HG02610 (cell line): Measurements from ENCODE around the gene HERC5.
"Not testable (repeated sequence)": the region's sequence is repeated elsewhere in the genome, so short reads cannot be mapped to it uniquely, and the experiment has no call there.

ENCODE experiments used
- ATAC-seq: cut with Tn5 transposase; IDR thresholded peaks from one replicate; pipeline ENCODE4 v1.9.1; 2021; ENCODE audit warnings: mild to moderate bottlenecking, moderate library complexity; ENCODE audit not compliant: unreplicated experiment

Gene HERC5

GRCh38 chr4:88447371-88448095 lies 9.4 kb upstream of the HERC5 start:
- no peak for ATAC-seq

- not testable (repeated sequence) for ATAC-seq
These were observed 8.6 kb upstream of the HERC5 start for GRCh38 chr4:88448211-88448765.

GRCh38 chr4:88448889-88449288 lies 8.0 kb upstream of the HERC5 start:
- ATAC-seq: no peak

- ATAC-seq: no peak
These were observed 7.6 kb upstream of the HERC5 start for GRCh38 chr4:88449290-88449689.

DNA sequence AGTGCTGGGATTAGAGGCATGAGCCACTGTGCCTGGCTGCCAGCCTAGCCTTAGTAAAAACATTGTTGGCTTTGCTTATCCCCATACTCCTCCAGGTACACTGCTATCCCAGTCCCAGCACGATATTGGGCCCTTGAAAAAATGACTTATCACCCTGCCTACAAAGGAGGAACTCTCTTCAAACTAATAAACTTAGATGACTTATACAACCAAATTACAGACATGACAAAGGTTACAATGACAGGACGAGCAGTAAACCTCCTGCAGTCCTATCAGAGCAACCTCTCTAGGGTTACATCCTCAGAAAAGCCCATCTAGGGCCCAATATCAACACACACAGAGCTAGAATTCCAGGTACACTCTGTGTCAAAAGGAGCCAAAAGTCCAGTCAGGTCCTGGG lies 5.7 kb upstream of the HERC5 start:
- ATAC-seq: no peak

DNA sequence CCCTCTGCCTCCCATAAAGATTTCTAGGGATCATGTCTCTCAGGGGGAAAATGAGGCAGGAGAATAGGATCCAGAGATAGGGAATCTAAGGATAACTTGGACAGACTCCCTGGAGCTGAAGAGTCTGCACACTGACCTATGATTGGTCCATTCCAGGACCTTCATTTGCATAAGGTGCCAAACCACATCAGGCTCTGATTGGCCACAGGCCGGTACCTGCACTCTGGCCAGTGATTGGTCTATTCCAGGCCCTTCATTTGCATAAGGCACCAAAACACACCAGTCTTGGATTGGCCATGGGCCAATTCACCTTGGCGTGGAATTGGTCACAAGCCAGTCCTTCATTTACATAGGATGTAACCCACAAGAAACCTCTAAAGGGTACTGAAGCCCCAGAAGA lies 4.0 kb upstream of the HERC5 start:
- no peak for ATAC-seq

- ATAC-seq: peak; percentile 36
These were observed 586 bp downstream of the HERC5 start for GRCh38 chr4:88457307-88458103.

DNA sequence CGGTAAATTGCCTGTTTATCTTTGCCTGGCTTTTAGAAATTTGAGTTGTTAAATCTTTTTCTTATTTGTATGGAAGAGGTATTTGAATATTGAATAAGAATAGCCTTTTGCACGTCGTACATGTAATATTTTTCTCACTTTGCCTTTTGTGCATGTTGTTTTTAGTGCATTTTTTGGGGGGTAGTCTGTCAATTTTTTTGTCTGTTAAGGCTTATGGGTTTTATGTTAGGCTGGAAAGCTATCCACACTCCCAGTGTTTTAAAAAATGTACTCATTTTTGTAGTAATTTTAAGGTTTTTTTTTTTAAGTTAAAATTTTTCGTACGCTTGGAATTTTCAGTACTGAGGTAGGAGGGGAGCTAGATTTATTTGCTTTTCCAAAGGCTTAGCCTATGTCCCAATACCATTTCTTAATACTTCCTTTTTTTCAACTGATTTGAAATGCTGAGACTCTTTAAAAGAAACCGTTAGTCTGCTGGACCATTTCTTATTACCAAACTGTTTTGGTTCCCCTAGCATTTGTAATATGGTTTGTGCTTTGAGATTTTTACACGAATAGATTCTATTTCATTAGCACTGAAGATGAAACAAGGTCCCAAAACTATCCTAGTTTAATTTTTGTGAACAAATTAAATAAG lies 1.3 kb downstream of the HERC5 start:
- ATAC-seq: no peak

DNA sequence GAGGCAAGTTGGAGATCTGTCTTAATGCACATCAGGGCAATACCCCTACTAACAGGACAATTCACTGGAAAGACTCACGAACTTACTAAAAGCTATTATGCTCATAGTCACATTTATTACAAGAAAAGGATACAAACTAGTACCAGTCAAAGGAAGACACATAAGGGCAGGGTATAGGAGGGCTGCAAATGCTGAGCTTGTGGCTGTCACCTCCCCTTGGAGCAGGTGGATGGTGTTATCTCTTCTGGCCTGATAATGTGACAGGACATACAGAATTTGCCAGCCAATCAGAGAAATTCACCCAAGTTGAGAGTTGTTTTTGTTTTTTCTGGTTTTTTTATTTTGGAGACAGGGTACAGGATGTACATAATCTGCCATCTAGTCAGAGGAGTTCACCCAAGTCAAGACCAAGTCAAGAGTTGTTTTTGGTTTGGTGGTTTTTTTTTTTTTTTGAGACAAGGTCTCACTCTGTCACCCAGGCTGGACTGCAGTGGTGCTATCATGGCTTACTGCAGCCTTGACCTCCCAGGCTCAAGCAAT lies 8.8 kb downstream of the HERC5 start:
- no peak for ATAC-seq

- ATAC-seq: no peak
These were observed 10.5 kb downstream of the HERC5 start for GRCh38 chr4:88467392-88467791.

- no peak for ATAC-seq
These were observed 20.4 kb downstream of the HERC5 start for GRCh38 chr4:88477229-88477860.

- no peak for ATAC-seq
These were observed 21.3 kb downstream of the HERC5 start for GRCh38 chr4:88478247-88478646.

DNA sequence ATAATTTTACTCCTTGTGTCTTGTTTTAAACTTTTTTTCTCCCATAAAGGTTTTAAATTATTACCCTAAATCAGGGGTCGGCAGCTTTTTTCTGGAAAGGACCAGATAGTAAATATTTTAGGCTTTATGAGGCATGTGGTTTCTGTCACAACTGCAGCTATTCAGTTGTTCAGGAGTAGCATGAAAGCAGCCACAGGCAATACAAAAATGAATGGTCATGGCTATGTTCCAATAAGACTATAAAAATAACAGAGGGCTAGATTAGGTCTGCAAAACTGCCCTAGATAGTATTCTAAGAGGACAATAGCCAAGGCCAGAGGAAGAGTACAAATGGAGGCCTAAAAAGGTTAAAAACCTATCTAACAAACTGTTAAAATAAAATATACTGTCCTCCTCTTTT lies 24.6 kb downstream of the HERC5 start:
- ATAC-seq: no peak

DNA sequence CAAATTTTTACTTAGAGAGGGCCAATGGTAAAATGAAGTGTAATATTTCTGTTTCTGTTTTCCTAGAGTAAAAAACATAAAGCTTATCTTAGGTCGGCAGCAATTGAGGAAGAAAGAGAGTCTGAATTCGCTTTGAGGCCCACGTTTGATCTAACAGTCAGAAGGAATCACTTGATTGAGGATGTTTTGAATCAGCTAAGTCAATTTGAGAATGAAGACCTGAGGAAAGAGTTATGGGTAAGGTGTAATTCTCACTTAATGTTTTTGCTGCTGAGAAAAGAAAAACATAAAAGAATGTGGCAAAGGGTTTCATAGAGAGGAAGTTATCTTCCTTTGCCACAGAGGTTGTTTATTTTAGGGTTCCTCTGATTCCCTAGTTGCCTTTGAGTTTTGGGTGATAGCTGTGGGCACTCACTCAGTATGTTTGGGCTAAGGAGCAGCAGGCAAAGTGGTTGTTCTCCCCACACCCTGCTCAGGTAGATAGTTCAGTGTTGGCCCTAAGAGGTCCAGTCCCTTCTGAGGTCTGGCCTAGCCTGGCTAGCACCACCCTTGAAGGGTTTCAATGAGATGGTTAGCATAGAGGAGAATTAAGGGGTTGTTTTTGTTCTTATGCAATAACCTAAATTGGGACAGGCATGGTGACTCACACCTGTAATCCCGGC lies 32.3 kb downstream of the HERC5 start:
- ATAC-seq: no peak

DNA sequence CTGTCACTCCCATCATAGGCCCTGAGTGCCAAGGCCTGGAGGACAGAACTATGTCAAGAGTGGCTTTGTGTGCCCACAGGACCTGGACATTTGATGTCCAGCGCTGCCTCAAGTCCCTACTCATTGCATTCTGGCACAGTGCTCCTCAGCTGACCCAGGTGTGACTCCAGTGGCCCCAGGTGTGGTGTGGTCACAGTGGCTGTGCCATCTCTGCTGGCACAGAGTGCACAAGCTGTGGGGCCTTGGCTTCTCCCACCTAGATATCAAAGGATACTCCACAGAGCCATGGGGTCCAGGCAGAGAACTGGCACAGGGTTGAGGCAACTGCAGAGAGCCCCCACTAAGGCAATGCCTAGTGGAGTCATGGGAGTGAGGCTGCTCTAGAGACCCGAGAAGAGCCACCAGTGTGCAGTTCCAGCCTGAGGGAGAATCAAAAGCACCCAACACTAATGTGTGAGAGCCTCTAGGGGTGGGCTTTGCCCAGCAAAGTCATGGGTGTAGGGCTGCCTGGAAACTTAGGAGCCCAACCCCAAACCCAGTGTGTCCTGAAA lies 41.0 kb downstream of the HERC5 start:
- no peak for ATAC-seq

GRCh38 chr4:88503344-88503743 lies 46.4 kb downstream of the HERC5 start:
- no peak for ATAC-seq

GRCh38 chr4:88511236-88511635 lies 54.3 kb downstream of the HERC5 start:
- no peak for ATAC-seq

DNA sequence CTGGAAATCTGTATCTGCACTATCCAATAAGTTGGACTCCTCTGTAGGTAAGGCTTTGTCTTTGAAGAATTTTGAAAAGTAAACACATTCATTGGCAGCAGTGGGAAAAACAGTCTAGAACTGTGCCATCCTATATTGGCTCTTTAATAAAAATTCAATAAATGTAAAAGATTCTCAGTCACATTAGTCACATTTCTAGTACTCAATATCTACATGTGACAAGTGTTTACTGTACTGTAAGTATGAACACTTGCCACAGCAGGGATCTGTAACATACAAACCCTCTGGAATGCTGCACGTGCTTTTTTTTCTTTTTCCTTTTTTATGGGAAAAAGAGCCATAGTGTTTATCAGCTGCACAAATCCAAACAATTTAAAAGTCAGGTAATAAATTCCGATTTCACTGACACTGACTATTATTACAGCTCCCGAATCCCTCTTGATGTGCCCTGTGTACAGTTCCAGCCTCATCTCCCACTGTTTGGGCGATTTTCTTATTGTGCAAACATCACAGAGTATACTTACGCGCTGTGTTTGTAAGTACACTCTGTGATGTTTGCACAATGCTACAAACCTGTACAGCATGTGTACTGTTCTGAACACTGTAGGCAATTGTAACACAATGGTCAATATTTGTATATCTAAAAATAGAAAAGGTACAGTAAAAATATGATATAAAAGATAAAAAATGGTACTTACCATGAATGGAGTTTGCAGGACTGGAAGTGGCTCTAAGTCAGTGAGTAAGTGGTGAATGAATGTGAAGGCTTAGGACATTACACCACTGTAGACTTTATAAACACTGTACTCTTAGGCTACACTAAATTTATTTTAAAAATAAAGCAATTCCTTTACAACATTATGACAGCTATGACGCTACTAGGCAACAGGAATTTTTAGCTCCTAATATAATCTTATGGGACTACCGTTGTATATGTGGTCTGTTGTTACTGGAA lies 57.9 kb downstream of the HERC5 start:
- no peak for ATAC-seq

DNA sequence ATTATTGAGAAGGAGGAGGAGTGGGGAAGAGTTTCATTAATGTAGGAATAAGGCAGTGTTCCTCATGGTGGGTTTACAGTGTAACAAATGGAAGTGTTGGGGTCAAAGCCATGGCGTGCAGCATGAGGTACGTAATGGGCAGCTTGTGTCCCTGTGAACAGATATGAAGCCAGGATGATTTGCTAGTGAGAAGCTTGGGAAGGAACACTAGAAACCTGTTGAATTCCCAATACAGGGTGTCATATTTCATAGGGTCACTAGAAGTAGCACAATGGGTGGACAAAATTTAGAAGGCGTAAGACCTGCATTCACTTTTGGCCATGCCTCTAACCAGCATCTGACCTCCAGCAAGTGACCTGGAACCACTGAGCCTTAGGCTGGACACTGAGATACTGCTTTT lies 59.8 kb downstream of the HERC5 start:
- ATAC-seq: no peak
